Astrocyte (in vitro differentiated cells and primary cell): ENCODE measurements around the gene COL4A6. TPM values are rescaled to one million over a fixed set of nuclear protein-coding genes. Genes with fewer than 3 reads are reported as not detected.
A peak's percentile ranks its signal among the peaks of the same experiment; 100 is the strongest.

Experiments used
- DNase-seq: peaks from one replicate; pipeline ENCODE4 v3.0.0-alpha.2; 2010; ENCODE audit warnings: low read depth
- FAIRE-seq: peaks from 2 replicates; lab custom pipeline; 2011; peaks lifted over from hg19 to GRCh38; lab: Jason Lieb, UNC
- H2AFZ ChIP-seq: 2 replicates; pipeline ENCODE4 v1.6.0; 2012; ENCODE audit warnings: low read depth, low read length, inconsistent platforms
- H3K27ac ChIP-seq: 2 replicates; pipeline ENCODE4 v1.5.1; 2011; ENCODE audit warnings: low read depth, low read length, inconsistent platforms
- H3K27me3 ChIP-seq: 2 replicates; pipeline ENCODE4 v1.6.0; 2011; ENCODE audit warnings: low read length, inconsistent platforms; ENCODE audit not compliant: insufficient read depth
- H3K36me3 ChIP-seq: 2 replicates; pipeline ENCODE4 v1.5.1; 2011; ENCODE audit warnings: low read length, inconsistent platforms; ENCODE audit not compliant: insufficient read depth
- H3K4me1 ChIP-seq: 2 replicates; pipeline ENCODE4 v1.5.1; 2011; ENCODE audit warnings: low read length, inconsistent platforms; ENCODE audit not compliant: insufficient read depth
- H3K4me2 ChIP-seq: 2 replicates; pipeline ENCODE4 v1.6.0; 2012; ENCODE audit warnings: low read length, inconsistent platforms
- H3K4me3 ChIP-seq: 2 replicates; pipeline ENCODE4 v1.5.1; 2011; ENCODE audit warnings: low read depth, mild to moderate bottlenecking, low read length, inconsistent platforms; ENCODE audit not compliant: insufficient read depth
- H3K79me2 ChIP-seq: 2 replicates; pipeline ENCODE4 v1.6.0; 2012; ENCODE audit warnings: mild to moderate bottlenecking, low read length, inconsistent platforms; ENCODE audit not compliant: insufficient read depth
- H3K9ac ChIP-seq: 2 replicates; pipeline ENCODE4 v1.6.0; 2012; ENCODE audit warnings: mild to moderate bottlenecking, low read length, inconsistent platforms
- H3K9me3 ChIP-seq: 2 replicates; pipeline ENCODE4 v1.5.1; 2012; ENCODE audit warnings: low read depth, mild to moderate bottlenecking, low read length, inconsistent platforms; ENCODE audit not compliant: insufficient read depth
- H4K20me1 ChIP-seq: 2 replicates; pipeline ENCODE4 v1.6.0; 2012; ENCODE audit warnings: low read length, inconsistent platforms; ENCODE audit not compliant: insufficient read depth
- H3K27ac Mint-ChIP-seq: one replicate; pipeline ENCODE4 v1.8.0; 2021; ENCODE audit warnings: mild to moderate bottlenecking, mixed read lengths; ENCODE audit not compliant: unreplicated experiment
- H3K27me3 Mint-ChIP-seq: one replicate; pipeline ENCODE4 v1.8.0; 2021; ENCODE audit warnings: low read depth, mixed read lengths; ENCODE audit not compliant: unreplicated experiment
- H3K36me3 Mint-ChIP-seq: one replicate; pipeline ENCODE4 v1.8.0; 2021; ENCODE audit warnings: low read depth, mixed read lengths; ENCODE audit not compliant: unreplicated experiment
- H3K4me1 Mint-ChIP-seq: one replicate; pipeline ENCODE4 v1.8.0; 2021; ENCODE audit warnings: low read depth, mixed read lengths; ENCODE audit not compliant: unreplicated experiment
- H3K4me3 Mint-ChIP-seq: one replicate; pipeline ENCODE4 v1.8.0; 2021; ENCODE audit warnings: mild to moderate bottlenecking, moderate library complexity, mixed read lengths; ENCODE audit not compliant: unreplicated experiment
- H3K9me3 Mint-ChIP-seq: one replicate; pipeline ENCODE4 v1.8.0; 2021; ENCODE audit warnings: mild to moderate bottlenecking, mixed read lengths; ENCODE audit not compliant: unreplicated experiment
- CTCF ChIP-seq: IDR thresholded peaks from 2 replicates; pipeline ENCODE4 v1.5.1; 2011; ENCODE audit warnings: low read depth, mild to moderate bottlenecking, inconsistent platforms, low read length, moderate library complexity; ENCODE audit not compliant: insufficient read depth
- EZH2 ChIP-seq: IDR thresholded peaks from 2 replicates; pipeline ENCODE4 v1.6.1; 2012; ENCODE audit warnings: mild to moderate bottlenecking, low read length, inconsistent platforms; ENCODE audit not compliant: insufficient read depth
- total RNA-seq: library from RNA; stranded (reverse); gene quantifications from 2 replicates; pipeline ENCODE4 v1.2.1, GENCODE V29; 2021

Gene COL4A6
- total RNA-seq, 1 donor from 2014 or later = 8.1 TPM

GRCh38 chrX:108211301-108211700 is 226.9 kb downstream of the COL4A6 start:
- H3K27ac Mint-ChIP-seq = no peak overlapping the region
- Histone ChIP-seq H3K9ac (no peak overlapping the region), H2AFZ (no peak overlapping the region), H3K27ac (no peak overlapping the region), H3K79me2 (no peaks in the 10 kb centered on the region), H3K4me3 (no peak overlapping the region), H3K4me2 (no peak overlapping the region), H3K4me1 (no peaks in the 10 kb centered on the region), H3K27me3 (no peaks in the 10 kb centered on the region), H3K36me3 (no peaks in the 10 kb centered on the region), H4K20me1 (no peaks in the 10 kb centered on the region), H3K9me3 (no peaks in the 10 kb centered on the region)
- H3K36me3 Mint-ChIP-seq = no peaks in the 10 kb centered on the region
- DNase-seq (no peak), FAIRE-seq (peak; percentile 91)
- H3K4me1 Mint-ChIP-seq = peaks cover 14% of the 10 kb centered on the region
- TF ChIP-seq CTCF = no peak
- no peak for TF ChIP-seq EZH2
- no peaks in the 10 kb centered on the region for H3K9me3 Mint-ChIP-seq
- H3K4me3 Mint-ChIP-seq = no peak overlapping the region
- H3K27me3 Mint-ChIP-seq = no peaks in the 10 kb centered on the region

GRCh38 chrX:108209006-108209554 is 229.1 kb downstream of the COL4A6 start:
- no peak for DNase-seq
- peak overlapping the region; percentile 35 for H3K27ac Mint-ChIP-seq
- no peak overlapping the region for H2AFZ ChIP-seq

More at GRCh38 chrX:108209006-108209554, 229.1 kb downstream of the COL4A6 start:
- H3K36me3 Mint-ChIP-seq = peaks cover 2% of the 10 kb centered on the region
- H3K9me3 ChIP-seq = no peaks in the 10 kb centered on the region
- H3K79me2 ChIP-seq = no peaks in the 10 kb centered on the region
- peaks cover 11% of the 10 kb centered on the region for H3K4me1 Mint-ChIP-seq
- no peak overlapping the region for H3K4me3 Mint-ChIP-seq
- no peak overlapping the region for H3K4me2 ChIP-seq
- H3K9ac ChIP-seq = no peak overlapping the region
- no peak overlapping the region for H3K27ac ChIP-seq
- H3K4me1 ChIP-seq = no peaks in the 10 kb centered on the region
- TF ChIP-seq CTCF (no peak), EZH2 (no peak)
- H3K9me3 Mint-ChIP-seq = no peaks in the 10 kb centered on the region
- H3K4me3 ChIP-seq = no peak overlapping the region
- no peaks in the 10 kb centered on the region for H3K27me3 Mint-ChIP-seq
- no peaks in the 10 kb centered on the region for H3K27me3 ChIP-seq
- no peak for FAIRE-seq
- no peaks in the 10 kb centered on the region for H3K36me3 ChIP-seq
- no peaks in the 10 kb centered on the region for H4K20me1 ChIP-seq
